Testis (tissue), 2 donors: ENCODE measurements around the gene BAMBI.

ENCODE experiments used
- POLR2A ChIP-seq: fragments of 450-650 bp; IDR thresholded peaks from one replicate; pipeline ENCODE4 v1.6.1; 2017; ENCODE audit warnings: antibody characterized with exemption, mild to moderate bottlenecking, moderate library complexity
- TF ChIP-seq, protein P1 (sequence below), 3 experiments: fragments of 450-650 bp in 2 of 3; fragments of 200-600 bp in 1 of 3; sonication (generic) in 1 of 3; IDR thresholded peaks; one replicate each; pipeline ENCODE4 v1.5.1; 2016 to 2019; ENCODE audit warnings: antibody characterized with exemption in 3 of 3, mild to moderate bottlenecking in 2 of 3, moderate library complexity in 1 of 3

DNA sequence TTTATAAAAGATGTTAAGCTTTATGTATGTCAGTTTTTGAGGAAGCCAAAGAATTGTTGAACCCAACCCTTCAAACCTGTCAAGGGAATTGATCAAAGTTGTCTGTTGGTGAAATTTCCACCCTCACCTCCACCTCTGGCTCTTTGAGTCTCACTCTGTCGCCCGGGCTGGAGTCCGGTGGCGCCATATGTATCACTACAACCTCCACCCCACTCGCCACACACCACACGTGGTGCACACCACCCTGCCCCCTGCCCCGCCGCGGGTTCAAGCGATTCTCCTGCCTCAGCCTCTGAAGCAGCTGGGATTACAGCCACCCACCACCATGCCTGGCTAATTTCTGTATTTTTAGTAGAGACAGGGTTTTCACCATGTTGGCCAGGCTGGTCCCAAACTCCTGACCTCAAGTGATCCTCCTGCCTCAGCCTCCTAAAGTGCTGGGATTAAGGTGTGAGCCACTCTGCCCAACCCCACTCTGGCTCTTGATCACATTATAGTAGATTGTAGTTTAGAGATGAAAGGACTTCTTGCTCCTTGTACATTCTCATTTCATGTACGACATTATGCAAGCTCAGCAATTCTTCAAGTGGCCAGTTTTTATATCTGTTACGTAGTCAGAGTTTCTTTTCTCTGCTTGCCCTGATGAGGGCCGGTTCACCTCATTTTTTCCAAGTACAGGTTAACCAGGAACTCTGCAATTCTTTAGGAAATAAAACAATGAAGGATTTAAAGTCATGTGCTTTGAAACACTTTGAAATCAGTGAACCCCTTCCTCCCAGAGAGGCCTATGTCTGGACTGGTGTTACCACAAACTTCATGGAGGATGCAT lies 7.0 kb downstream of the BAMBI start:
- TF ChIP-seq, protein P1, sequence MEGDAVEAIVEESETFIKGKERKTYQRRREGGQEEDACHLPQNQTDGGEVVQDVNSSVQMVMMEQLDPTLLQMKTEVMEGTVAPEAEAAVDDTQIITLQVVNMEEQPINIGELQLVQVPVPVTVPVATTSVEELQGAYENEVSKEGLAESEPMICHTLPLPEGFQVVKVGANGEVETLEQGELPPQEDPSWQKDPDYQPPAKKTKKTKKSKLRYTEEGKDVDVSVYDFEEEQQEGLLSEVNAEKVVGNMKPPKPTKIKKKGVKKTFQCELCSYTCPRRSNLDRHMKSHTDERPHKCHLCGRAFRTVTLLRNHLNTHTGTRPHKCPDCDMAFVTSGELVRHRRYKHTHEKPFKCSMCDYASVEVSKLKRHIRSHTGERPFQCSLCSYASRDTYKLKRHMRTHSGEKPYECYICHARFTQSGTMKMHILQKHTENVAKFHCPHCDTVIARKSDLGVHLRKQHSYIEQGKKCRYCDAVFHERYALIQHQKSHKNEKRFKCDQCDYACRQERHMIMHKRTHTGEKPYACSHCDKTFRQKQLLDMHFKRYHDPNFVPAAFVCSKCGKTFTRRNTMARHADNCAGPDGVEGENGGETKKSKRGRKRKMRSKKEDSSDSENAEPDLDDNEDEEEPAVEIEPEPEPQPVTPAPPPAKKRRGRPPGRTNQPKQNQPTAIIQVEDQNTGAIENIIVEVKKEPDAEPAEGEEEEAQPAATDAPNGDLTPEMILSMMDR (IDR thresholded peaks at IDR 0.05), result no peak
- no peak for TF ChIP-seq POLR2A
